Colonic mucosa (tissue), 4 donors: Measurements from ENCODE around the gene KLB. TPM values are rescaled to one million over a fixed set of nuclear protein-coding genes. Genes with fewer than 3 reads are reported as not detected.
"Not testable (repeated sequence)": the region's sequence is repeated elsewhere in the genome, so short reads cannot be mapped to it uniquely, and the experiment has no call there.

Experiments used
- DNase-seq: peaks from one replicate; pipeline ENCODE4 v3.0.0-alpha.2; 2020
- H3K27ac ChIP-seq: fragments of 200-600 bp; one replicate; pipeline ENCODE4 v1.8.0; 2021
- H3K27me3 ChIP-seq: fragments of 200-600 bp; one replicate; pipeline ENCODE4 v1.8.0; 2021
- H3K36me3 ChIP-seq: fragments of 200-600 bp; one replicate; pipeline ENCODE4 v1.8.0; 2021
- H3K4me1 ChIP-seq: fragments of 200-600 bp; one replicate; pipeline ENCODE4 v1.8.0; 2021; ENCODE audit warnings: mild to moderate bottlenecking
- H3K4me3 ChIP-seq: fragments of 200-600 bp; one replicate; pipeline ENCODE4 v1.8.0; 2021
- H3K9ac ChIP-seq, 2 donors: one replicate each; pipeline ENCODE4 v1.7.0; 2013; ENCODE audit warnings: control low read depth in 2 of 2, low read depth in 2 of 2, low read length in 2 of 2
- H3K9me3 ChIP-seq: fragments of 200-600 bp; one replicate; pipeline ENCODE4 v1.8.0; 2021
- intact Hi-C: fragments of 100-400 bp; cut with DNase I; formaldehyde crosslinking; loops from one replicate; pipeline ENCODE4 v1.14.1; 2022
- total RNA-seq, 2 donors: library from RNA; stranded (reverse); fragmentation: NEBNext Ultra II Directional in 1 of 2; extraction: Animal tissue kit (Norgen Biotek cat#: 25700) in 1 of 2; gene quantifications; one replicate each; pipeline ENCODE4 v1.2.1, GENCODE V29; 2021
- TF ChIP-seq, protein P1 (sequence below): fragments of 200-600 bp; IDR thresholded peaks from one replicate; pipeline ENCODE4 v1.8.0; 2022; ENCODE audit warnings: antibody characterized with exemption, mild to moderate bottlenecking
- donor health status: healthy.
- donor health status: DM: no; HTN: no; CAD: no.
- donor health status: DM: no; HTN: no; CAD: no.

Gene KLB
- total RNA-seq, 2 donors from 2014 or later = 0.40 to 0.64 TPM

DNA sequence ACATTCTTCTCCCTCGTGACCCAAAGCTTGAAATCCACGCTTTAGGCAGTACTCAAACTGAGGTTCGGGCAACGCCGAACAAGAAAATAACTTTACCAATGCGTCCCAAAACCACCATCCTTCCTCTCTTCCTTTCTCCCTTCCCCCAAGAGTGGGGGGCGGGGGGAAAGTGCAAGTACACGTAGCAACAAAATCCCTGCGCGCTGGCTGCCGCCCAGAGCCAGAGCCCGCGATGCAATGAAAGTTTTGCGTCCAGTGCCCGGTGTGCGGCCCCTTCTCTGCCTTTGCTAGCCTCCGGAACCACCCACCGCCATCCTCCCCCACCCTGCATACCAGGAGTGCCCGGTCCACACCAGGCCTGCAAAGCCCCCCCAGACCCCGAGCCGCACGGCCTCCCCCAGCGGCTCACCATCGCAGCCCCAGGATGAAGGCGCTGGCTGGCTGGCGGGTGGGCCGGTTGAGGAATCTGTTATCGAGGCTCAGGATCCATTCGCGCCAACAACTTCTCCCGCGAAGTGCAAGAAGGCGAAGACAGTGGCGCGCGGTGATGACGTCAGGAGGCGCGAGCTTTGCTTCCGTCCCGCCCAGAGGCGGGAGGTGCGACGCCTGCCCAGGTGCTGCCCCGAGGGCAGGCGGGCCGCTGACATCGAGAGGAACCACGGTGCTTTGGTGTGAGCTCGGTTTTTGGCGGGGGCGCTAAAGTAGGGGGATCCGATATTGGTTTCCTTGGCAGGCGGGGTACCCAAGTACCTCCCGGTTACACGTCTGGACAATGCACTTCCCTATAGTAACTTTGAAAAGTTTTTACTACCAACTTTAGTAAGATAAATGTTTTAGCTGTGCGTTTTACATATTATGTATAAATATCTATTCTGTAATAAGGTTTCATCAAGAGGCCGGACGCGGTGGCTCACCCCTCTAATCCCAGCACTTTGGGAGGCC is 40.6 kb upstream of the KLB start, which contains the start of gene RFC1:
RFC1 (minus strand) TSS at position 533 of the 942 bp plus-strand sequence; CDS start at position 412, 121 bp downstream.
- peak; percentile 95 for DNase-seq
- Histone ChIP-seq H3K36me3 (no peaks in the 10 kb centered on the region), H3K4me3 (peak within 1 kb of the TSS; percentile 88), H3K9me3 (no peaks in the 10 kb centered on the region), H3K27ac (peak within 1 kb of the TSS; percentile 69), H3K9ac (peak within 1 kb of the TSS; percentile 91 to 93), H3K4me1 (no peaks in the 10 kb centered on the region), H3K27me3 (no peaks in the 10 kb centered on the region)
- TF ChIP-seq, protein P1, sequence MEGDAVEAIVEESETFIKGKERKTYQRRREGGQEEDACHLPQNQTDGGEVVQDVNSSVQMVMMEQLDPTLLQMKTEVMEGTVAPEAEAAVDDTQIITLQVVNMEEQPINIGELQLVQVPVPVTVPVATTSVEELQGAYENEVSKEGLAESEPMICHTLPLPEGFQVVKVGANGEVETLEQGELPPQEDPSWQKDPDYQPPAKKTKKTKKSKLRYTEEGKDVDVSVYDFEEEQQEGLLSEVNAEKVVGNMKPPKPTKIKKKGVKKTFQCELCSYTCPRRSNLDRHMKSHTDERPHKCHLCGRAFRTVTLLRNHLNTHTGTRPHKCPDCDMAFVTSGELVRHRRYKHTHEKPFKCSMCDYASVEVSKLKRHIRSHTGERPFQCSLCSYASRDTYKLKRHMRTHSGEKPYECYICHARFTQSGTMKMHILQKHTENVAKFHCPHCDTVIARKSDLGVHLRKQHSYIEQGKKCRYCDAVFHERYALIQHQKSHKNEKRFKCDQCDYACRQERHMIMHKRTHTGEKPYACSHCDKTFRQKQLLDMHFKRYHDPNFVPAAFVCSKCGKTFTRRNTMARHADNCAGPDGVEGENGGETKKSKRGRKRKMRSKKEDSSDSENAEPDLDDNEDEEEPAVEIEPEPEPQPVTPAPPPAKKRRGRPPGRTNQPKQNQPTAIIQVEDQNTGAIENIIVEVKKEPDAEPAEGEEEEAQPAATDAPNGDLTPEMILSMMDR = no peak
- intact Hi-C loops = no loop called here

DNA sequence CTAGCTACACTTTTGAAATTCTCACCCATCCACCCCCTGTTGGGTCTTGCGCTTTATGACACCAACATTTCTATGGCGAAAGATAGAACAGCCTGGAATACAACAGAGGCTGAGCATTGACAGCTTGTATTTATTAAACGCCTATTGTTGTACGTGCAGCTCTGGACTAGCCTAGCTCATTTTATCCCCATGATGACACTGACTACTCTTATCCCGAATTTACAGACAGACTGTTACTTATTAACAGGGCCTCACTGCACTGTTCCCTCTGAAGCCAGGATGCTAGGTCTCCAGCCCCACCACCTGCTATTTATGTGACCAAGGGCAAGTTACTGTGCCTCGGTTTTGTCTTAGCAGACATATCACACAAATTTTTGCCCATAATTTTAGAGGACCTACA is 39.6 kb upstream of the KLB start:
- TF ChIP-seq, protein P1 = no peak
- no peak overlapping the region for H3K9ac ChIP-seq
- intact Hi-C loops = no loop called here
- DNase-seq = no peak
- no peaks in the 10 kb centered on the region for H3K36me3 ChIP-seq
- no peaks in the 10 kb centered on the region for H3K4me1 ChIP-seq
- H3K4me3 ChIP-seq = no peak overlapping the region
- no peaks in the 10 kb centered on the region for H3K9me3 ChIP-seq
- H3K27me3 ChIP-seq = no peaks in the 10 kb centered on the region
- no peak overlapping the region for H3K27ac ChIP-seq

DNA sequence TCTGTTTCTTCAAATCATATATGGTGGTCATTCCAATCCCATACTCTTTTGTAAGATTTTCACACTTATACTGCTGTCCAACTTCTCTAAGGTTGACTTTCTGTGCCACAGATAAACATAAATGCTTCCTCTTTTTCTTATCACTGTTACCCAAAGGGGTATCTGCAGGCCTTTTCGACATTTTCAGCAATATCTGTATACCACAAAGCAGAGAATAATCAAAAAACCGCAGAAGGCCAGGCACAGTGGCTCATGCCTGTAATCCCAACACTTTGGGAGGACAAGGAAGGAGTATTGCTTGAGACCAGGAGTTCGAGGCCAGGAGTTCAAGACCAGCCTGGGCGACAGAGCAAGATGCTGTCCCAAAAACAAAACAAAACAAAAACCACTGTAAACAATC is 37.4 kb upstream of the KLB start:
- DNase-seq = no peak
- H3K4me3 ChIP-seq = no peak overlapping the region
- no peaks in the 10 kb centered on the region for H3K27me3 ChIP-seq
- no peaks in the 10 kb centered on the region for H3K9me3 ChIP-seq
- no peak overlapping the region for H3K9ac ChIP-seq
- H3K36me3 ChIP-seq = no peaks in the 10 kb centered on the region
- no peaks in the 10 kb centered on the region for H3K4me1 ChIP-seq
- TF ChIP-seq, protein P1 = no peak
- no peak overlapping the region for H3K27ac ChIP-seq
- intact Hi-C loops = no loop called here

DNA sequence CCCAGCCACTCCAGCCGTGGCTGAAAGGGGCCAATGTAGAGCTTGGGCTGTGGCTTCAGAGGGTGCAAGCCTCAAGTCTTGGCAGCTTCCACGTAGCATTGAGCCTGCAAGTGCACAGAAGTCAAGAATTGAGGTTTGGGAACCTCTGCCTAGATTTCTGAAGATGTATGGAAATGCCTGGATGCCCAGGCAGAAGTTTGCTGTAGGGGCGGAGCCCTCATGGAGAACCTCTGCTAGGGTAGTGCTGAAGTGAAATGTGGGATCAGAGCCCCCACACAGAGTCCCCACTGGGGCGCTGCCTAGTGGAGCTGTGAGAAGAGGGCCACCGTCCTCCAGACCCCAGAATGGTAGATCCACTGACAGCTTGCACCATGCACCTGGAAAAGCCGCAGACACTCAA is 35.5 kb upstream of the KLB start:
- H3K4me1 ChIP-seq, H3K27ac ChIP-seq, H3K4me3 ChIP-seq, H3K27me3 ChIP-seq, H3K36me3 ChIP-seq, intact Hi-C loops, H3K9ac ChIP-seq, H3K9me3 ChIP-seq, DNase-seq: not testable (repeated sequence)

DNA sequence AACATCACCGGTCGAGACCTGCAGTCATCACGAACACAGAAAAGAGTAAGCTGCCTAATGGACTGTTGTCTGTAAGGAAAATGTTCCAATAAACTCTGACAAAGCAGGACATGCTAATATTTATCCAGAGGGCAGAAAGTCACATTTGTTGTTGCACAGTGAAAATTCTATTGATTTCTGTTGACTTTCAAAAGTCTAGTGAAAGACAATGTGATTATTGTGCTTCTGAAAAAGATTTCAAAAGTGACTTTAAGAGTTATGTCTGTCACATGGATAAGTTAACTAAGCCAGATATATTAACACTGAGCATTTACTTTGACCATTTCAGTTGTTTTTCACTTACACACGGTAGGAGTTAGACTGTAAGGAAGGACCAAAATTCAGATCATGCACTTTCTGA is 31.3 kb upstream of the KLB start:
- H3K27ac ChIP-seq = no peak overlapping the region
- no peaks in the 10 kb centered on the region for H3K36me3 ChIP-seq
- H3K4me3 ChIP-seq = no peak overlapping the region
- H3K4me1 ChIP-seq = no peaks in the 10 kb centered on the region
- TF ChIP-seq, protein P1 = no peak
- H3K27me3 ChIP-seq = no peaks in the 10 kb centered on the region
- no peak overlapping the region for H3K9ac ChIP-seq
- no peaks in the 10 kb centered on the region for H3K9me3 ChIP-seq
- no peak for DNase-seq
- intact Hi-C loops = no loop called here

DNA sequence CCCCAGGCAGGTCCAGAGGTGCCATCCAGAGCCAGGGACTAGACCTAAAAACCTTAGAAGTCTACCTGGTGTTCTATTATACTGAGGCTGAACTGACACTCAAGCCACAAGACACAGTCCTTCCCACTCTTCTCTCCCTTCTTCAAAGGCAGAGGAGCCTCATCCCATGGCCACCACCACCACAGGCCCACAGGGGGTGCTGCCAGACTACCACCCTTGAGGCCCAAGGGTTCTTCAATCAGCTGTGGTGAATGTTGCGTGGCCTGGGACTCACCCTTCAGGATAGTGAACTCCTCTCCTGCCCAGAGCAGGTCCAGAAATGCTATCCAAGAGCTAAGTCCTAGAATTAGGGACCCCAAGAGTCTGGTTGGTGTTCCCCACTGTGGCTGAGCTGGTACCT is 23.0 kb upstream of the KLB start:
- TF ChIP-seq, protein P1 = no peak
- H3K27me3 ChIP-seq = no peaks in the 10 kb centered on the region
- no peak for DNase-seq

More for the DNA sequence above, 23.0 kb upstream of the KLB start:
- intact Hi-C loops = no loop called here
- no peak overlapping the region for H3K27ac ChIP-seq
- H3K9ac ChIP-seq = no peak overlapping the region
- no peak overlapping the region for H3K4me3 ChIP-seq
- H3K9me3 ChIP-seq = no peaks in the 10 kb centered on the region
- H3K36me3 ChIP-seq = no peaks in the 10 kb centered on the region
- no peaks in the 10 kb centered on the region for H3K4me1 ChIP-seq
